Breast epithelium (tissue), 3 donors: ENCODE measurements around the gene SYT7.

Source experiments
- POLR2A ChIP-seq: fragments of 450-650 bp; IDR thresholded peaks from one replicate; pipeline ENCODE4 v1.6.1; 2016; ENCODE audit warnings: antibody characterized with exemption, mild to moderate bottlenecking, moderate library complexity
- POLR2AphosphoS5 ChIP-seq, 3 donors: sonication (generic); formaldehyde crosslinking; IDR thresholded peaks; one replicate each; pipeline ENCODE4 v1.6.1; 2017; ENCODE audit warnings: antibody characterized with exemption in 3 of 3

DNA sequence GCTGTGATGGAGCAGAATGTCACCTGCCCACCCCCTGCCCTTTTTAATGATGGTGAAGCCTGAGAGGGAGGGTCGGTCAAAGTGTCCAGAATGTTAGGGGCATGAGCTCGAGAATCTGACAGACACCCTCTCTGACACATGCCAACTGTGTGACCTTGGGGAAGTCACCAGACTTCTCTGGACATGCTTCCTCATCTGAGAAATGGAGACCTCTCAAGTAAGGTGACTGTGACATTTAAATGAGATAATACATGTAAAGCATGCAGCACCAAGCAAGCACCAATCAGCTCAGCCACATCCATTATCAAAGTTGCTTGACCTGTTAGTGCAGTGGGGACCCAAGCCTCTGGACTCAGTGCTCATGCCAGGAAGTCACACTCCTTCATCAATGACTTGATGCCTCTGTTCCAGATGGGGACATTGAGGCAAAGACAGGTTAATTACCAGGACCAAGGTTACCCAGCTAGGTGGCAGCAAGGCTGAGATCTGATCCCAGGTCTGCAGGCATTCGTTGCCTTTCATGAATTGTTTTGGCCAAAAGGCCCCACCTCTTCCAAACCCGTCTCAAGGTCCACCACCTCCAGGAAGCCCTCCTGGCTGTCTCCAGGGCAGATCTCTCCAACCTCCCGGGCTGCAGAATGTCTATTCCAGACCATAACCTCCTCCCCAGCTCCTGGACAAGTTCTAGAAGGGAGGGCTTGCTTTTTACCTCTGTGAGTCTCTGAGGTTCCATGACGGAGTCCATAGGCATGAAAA lies 38.8 kb upstream of the SYT7 start:
- TF ChIP-seq POLR2A: no peak
- no peak for TF ChIP-seq POLR2AphosphoS5 (IDR thresholded peaks at IDR 0.05)
